SHP77 treated with DMSO at 0.1 percent for 48 hours (cell line): Measurements from ENCODE around the gene LGALS9.
"Not testable (repeated sequence)": the region's sequence is repeated elsewhere in the genome, so short reads cannot be mapped to it uniquely, and the experiment has no call there.

Experiments used
- DNase-seq: peaks from one replicate; lab custom pipeline; 2025; lab: John Stamatoyannopoulos, UW

LGALS9 gene

DNA sequence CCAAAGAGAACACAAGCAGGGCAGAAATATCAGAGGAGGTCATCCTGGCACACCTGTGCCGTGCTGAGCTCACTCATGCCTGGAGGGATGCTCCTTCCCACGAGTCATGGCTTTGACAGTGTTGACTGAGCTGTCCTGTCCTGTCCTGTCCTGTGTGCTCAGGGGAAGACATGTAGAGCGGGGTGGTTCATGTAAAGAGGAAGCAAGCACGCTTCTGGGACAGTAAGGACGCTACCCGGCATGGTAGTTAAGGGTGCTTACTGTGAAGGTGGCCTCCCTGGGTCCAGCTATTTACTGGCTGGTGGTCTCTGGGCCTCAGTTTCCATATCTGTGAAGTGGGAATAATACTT is 398 bp downstream of the LGALS9 start:
- no peak for DNase-seq

- DNase-seq: no peak
Observed at GRCh38 chr17:27631897-27632725, 1.1 kb downstream of the LGALS9 start.

DNA sequence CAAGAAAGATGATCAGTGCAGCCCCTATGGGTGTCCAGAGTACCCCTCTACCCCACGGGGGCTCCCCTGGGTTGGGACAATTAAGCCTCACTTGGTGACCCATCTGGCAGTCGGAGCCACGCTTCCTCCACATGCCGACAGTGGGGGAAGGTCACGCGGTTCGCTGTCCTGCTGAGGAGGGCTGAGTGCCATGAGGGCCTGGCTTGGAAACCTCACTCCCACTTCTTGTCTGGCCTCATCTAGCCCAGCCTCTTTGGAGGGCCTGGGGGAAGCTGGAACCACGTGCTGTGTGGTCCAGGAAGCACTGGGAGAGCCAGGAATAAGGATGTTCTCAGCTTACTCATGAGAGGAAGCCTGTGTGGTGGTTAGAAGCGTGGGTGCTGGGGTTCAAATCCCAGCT is 1.8 kb downstream of the LGALS9 start:
- DNase-seq: not testable (repeated sequence)

DNA sequence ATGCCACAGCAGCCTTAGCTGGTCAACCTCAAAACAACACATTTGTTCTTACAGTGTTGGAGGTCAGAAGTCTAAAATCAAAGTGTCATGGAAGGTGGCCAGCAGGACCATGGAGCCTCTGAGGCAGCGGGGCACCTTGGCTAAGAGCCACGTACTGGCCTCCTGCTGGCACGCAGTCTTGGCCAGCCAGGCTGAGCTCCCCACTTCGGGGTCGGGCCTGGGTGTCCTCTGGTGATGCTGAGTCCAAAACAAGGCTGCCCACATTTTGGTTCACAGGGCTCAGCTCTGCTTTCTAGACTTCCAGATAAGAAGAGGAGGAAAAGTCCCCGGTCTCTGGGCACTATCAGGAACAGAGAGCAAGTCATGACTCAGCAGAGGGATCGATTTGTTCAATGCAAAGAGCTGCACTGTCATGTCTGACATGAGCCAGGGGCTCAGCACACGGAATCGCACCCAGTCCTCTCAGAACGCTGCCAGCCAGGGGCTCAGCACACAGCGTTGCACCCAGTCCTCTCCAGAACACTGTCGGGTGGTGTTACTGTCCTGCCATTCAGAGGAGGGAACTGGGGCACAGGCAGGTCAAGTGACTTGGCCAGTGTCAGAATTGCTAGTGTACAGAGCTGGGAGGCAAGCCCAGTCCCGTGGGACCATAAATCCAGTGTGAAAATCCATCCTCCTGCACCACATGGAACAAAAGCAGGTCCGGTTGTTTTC is 2.5 kb downstream of the LGALS9 start:
- DNase-seq: no peak

- DNase-seq: no peak
Observed at GRCh38 chr17:27634026-27634335, 3.0 kb downstream of the LGALS9 start.

- DNase-seq: no peak
Observed at GRCh38 chr17:27634776-27635175, 3.8 kb downstream of the LGALS9 start.

DNA sequence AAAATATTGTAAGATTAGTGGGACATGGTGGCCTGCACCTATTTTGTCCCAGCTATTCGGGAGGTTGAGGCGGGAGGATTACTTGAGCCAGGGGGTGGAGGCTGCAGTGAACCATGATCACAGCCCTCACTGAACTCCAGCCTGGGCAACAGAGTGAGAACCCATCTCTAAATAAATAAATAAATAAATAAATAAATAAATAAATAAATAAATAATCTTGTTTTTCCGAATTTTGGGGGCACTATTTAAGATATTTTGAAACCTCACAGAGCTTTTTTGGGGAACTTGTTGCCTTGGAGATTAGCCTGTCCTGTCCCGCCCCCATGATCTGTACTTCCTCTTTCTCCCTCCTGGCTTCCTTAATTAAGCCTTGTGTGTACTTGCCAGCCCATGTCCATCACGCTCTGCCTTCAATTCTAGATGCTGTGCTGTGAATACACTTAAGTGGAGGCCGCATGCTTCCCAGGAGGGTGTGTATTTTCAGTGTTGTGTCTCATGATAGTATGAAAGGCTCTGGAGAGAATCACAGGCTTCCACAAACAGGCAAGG is 4.4 kb downstream of the LGALS9 start:
- no peak for DNase-seq

GRCh38 chr17:27636005-27636520 is 5.1 kb downstream of the LGALS9 start:
- DNase-seq: not testable (repeated sequence)

DNA sequence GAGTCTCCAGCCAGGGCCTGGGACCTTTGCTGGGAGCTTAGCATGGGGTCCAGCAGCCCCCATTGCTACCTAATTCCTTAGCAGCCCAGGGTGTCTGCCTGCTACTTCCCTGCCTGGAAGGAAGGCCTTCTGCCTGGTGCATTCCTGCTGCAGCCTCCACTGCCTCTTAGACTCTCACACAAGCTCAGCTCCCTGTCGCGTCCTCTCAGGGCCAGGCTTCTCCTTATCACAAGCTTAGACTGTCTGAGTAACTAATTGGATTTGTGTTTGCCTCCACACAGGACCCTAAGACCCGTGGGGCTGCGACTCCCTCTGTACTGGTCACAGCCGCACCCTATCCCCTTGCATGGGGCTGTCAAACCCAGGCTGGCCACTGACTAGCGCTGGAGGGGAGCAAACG is 6.8 kb downstream of the LGALS9 start:
- not testable (repeated sequence) for DNase-seq

- not testable (repeated sequence) for DNase-seq
Observed at GRCh38 chr17:27638415-27638914, 7.5 kb downstream of the LGALS9 start.

DNA sequence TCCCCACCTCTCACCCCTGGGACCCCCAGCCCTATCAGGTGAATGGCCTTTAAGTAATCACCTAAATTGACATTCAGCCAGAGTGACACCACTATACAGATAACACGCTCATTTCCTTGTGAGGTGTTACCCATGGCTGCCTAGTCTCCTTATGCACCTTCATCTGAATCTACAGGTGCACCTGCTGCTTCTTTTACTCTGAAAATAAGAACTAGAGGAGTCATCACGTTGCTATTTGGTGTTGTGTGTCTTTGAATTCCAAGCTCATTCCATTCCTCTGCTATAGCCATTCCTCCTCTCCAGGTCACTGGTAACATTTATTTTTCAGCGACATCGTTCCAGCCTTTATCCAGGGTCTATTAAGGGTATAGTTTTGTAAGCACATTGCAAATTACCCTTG is 9.8 kb downstream of the LGALS9 start:
- no peak for DNase-seq

DNA sequence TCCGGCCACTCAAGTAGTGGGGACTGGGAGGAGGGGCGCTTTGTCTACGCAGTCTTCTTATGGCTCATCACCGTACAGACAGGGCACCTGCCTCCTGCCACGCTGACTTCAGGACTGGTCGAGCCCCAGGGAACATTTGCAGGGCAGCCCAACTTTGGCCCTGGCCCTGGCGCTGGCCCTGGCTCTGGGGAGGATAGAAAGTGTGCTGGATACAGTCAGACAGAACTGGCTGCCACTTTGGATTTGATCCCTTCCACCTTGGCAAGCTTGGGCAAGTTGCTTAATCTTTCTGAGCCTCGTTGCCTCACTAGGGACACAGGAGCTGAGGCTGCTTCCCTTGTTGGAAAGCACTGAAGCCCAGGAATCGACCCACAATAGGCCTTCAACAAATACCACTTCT is 13.6 kb downstream of the LGALS9 start:
- no peak for DNase-seq

- DNase-seq: not testable (repeated sequence)
Observed at GRCh38 chr17:27645621-27646020, 14.6 kb downstream of the LGALS9 start.

- no peak for DNase-seq
Observed at GRCh38 chr17:27646232-27646631, 15.2 kb downstream of the LGALS9 start.

DNA sequence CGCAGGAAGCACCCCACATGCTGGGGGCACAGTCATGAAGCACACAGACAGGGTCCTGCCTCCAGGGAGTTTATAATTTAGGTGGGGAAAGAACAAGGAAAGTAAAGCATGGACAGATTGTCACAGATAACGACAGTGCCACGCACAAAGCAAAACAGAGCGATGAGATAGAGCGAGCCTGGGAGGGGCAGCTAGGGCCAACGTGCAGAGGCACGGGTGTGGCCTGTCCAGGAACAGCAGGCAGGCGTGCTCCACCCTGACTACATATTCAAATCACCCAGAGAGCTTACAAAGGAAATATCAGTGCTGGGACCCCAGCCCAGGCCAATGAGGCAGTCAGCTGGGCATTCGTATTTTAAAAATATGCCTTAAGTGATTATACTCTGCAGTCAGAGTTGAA is 16.8 kb downstream of the LGALS9 start:
- no peak for DNase-seq

DNA sequence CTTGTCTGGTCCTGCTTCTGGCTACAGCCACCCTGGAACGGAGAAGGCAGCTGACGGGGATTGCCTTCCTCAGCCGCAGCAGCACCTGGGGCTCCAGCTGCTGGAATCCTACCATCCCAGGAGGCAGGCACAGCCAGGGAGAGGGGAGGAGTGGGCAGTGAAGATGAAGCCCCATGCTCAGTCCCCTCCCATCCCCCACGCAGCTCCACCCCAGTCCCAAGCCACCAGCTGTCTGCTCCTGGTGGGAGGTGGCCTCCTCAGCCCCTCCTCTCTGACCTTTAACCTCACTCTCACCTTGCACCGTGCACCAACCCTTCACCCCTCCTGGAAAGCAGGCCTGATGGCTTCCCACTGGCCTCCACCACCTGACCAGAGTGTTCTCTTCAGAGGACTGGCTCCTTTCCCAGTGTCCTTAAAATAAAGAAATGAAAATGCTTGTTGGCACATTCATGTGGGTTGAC is 18.2 kb downstream of the LGALS9 start:
- DNase-seq: not testable (repeated sequence)

DNA sequence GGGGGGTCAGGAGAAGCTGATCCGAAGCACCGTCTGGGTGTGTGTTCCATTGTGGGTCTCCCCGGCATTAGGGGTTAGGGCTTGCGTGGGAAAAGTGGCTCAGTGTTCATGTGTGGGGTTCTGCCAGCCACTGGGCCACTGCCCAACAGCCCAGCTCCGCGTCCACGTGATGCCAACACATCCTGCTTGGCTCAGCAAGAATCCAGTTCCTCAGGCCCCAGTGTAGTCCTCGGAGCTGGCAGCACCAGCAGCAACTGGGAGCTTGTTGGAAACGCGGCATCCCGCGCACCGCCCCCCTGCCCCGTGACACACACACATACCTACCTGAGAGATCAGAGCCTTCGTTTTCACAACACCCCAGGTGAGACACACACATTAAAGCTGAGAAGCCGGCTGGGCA is 18.9 kb downstream of the LGALS9 start:
- DNase-seq: no peak

DNA sequence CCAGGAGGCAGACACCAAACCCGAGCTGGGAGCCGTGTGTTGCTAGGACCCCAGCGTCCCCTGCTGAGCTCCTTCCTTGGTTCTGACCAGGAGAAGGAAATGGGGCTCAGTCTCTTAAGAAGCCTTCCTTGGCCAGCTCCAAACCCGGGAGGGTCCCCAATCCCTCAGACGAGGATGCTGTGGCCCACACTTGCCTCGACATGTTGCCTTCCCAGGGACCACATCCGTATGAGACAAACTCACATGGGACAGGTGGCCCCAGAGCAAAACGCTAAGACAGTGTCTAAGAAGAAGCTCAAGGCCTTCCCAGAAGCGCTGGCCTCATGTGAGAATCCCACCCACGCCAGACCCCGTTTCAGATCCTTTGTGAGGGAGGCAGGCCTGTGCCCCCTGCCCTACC is 19.8 kb downstream of the LGALS9 start:
- DNase-seq: no peak

DNA sequence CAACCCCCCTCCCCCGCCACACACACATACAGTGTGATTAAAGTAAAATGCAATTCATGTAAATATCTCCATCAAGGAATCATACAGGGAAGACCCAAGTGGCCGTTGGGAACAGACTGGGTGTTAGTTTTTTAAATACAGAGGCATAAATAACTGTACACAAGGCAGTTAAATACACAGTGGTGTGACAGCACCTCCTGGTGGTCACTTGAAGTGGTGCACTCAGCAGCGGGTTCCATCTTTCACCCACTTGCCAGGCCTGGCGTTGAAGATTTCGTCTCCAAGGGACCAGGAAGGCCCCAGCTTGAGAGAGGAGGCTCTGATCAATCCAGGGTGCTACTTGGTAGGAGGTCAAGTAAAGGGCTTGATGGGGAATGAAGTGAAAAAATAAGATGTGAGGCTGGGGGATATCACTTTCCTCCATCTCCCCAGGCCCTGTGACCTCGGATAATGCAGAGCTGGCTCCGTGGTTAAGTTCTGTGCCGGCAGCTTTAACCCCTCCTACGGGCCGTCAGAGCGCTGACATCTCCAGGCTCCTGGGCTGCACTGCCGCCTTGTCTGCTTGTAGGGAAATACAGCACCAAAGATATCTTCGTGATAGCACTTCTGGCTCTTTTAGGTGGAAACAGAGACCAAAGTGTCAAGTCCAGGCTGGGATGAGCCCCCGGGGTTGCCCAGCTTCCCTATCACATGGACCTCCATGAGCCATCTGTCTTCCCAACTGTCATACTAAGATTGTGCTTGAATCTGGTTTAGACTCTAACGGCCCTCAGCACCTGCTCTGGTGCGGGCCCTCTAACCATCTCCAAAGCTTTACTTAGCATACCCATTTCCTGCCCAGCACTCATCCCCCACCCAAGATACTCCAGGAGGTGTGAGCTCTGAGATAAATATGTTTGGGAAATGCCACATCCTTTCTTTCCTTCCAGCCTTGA is 20.7 kb downstream of the LGALS9 start:
- no peak for DNase-seq

GRCh38 chr17:27653449-27653971 is 22.5 kb downstream of the LGALS9 start:
- not testable (repeated sequence) for DNase-seq

DNA sequence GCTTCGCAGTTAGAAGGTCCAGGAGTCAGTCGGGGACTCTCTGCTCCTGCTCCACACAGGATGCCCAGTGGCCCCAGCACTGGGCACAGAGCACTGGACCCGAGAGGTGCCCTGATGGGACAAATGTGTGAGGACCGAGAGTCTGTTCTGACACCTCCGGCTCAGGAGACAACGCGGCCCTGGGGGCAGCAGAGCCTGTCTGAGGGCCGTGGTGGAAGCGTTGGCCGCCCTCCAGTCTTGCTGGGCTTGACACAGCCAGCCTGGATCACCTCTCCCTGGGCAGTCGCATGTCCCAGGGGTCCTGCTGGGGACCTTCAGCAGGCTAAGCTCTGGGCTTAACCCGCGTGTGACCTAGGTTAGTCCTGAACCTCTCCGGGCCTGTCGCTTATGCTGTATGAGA is 23.1 kb downstream of the LGALS9 start:
- DNase-seq: no peak
